Right ventricle myocardium superior (tissue), 1 donor: ENCODE measurements around the gene SHOC1. TPM values are rescaled to one million over a fixed set of nuclear protein-coding genes. Genes with fewer than 3 reads are reported as not detected.
A peak's percentile ranks its signal among the peaks of the same experiment; 100 is the strongest.

Source experiments
- ATAC-seq: fragments of 200-7000 bp; cut with Tn5 transposase; one replicate; pipeline ENCODE4 v1.9.1; 2020; ENCODE audit warnings: mild to moderate bottlenecking; ENCODE audit not compliant: poor library complexity
- DNase-seq: peaks from one replicate; pipeline ENCODE4 v3.0.0-alpha.2; 2020
- intact Hi-C: fragments of 100-400 bp; cut with DNase I; formaldehyde crosslinking; loops from one replicate; pipeline ENCODE4 v1.11.2; 2022
- long read RNA-seq: library from polyadenylated mRNA; unstranded; transcript quantifications from one replicate; pipeline ENCODE4 v2.0.0, GENCODE V29; 2021
- total RNA-seq: library from RNA; stranded (reverse); fragmentation: NEBNext Ultra II Directional; extraction: Animal tissue kit (Norgen Biotek cat#: 25700); gene quantifications from one replicate; pipeline ENCODE4 v1.2.1, GENCODE V29; 2021
- donor health status: DM: no; HTN: yes; CAD: no; lungs with severe emphysema.

Gene SHOC1
- not detected for total RNA-seq
- long read RNA-seq = 0 reads

GRCh38 chr9:111794835-111795556 is at the start of gene SHOC1:
Gene SHOC1 (minus strand): TSS chr9:111794937. CDS start chr9:111791418, 3,519 bp downstream.
- no peak for DNase-seq
- ATAC-seq = no peak
- intact Hi-C loops = no loop called here

DNA sequence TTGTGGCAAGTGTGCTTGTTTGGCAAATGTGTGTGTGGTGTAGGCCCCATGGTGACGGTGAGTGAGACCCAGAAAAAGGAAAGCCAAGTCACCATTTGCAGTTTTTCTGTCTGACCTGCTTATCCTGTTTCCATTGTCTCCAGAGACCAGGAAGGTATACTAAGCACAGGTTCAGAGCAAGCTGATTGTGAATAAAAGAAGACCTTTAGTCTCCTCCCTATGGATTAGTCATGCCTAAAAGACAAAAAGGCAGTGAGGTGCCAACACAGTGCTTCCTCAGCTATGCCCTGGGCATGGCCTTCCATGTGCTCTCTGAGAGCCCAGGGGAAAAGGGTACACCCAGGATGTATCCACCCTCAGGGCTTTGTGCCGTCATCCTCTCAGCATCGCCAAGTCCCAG is 49.2 kb upstream of the SHOC1 start:
- DNase-seq (no peak), ATAC-seq (no peak)
- intact Hi-C loops = no loop called here

DNA sequence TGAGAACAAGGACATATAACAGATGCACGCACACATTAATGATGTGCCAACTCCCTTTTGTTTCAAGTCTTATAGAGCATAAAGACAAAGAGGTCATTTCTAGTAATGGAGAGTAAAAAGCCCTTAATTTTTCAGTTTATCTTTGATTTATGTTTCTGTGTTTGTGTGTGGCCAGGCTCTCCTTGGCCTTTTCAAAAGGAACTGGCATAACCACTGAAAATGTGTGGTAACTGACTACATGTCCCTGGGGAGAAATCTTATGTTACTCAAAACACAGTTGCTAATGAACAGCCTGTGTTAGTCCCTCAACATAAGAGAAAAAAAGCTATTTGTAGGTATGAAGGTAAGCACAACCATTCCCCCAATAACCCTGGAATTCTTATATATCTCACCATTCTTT is 47.6 kb upstream of the SHOC1 start:
- no peak for DNase-seq
- intact Hi-C loops = no loop called here
- ATAC-seq = no peak

- intact Hi-C loops = no loop called here
- DNase-seq (no peak), ATAC-seq (no peak)
These were observed 45.7 kb upstream of the SHOC1 start for GRCh38 chr9:111840442-111840841.

DNA sequence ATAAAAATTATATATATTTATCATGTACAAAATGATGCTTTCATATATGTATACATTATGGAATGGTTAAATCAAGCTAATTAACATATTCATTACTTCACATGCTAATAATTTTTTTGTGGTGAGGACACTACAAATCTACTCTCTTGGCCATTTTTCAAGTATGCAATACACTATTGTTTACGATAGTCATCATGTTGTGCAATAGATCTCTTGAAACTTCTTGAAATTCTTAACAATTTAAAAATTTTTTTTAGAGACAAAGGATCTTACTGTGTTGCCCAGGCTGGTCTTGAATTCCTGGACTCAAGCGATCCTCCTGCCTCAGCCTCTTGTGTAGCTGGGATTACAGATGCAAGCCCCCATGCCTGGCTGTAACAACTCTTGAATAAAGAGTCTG is 45.2 kb upstream of the SHOC1 start:
- no peak for DNase-seq
- intact Hi-C loops = loop anchor here (10.0 kb wide), 1 partner anchor 55 kb away; the partner anchor contains the start of gene UGCG
- ATAC-seq = no peak

DNA sequence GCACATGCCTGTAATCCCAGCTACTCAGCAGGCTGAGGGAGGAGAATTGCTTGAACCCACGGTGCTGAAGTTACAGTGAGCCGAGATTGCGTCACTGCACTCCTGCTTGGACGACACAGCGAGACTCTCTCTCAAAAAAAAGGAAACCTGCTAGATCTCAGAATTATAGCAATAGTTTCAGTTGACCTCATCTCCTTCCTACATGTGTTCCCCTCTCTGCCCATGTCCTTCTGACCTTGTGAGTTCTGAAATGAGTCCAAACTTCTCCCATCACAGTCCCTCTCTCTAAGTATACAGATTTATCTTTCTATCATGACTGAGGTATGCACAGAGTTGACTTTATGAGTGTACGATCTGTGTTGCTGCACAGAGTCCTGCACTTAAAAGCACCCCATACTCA is 44.6 kb upstream of the SHOC1 start:
- intact Hi-C loops = loop anchor here (10.0 kb wide), 1 partner anchor 55 kb away; the partner anchor contains the start of gene UGCG
- peak; percentile 45 for DNase-seq
- no peak for ATAC-seq

GRCh38 chr9:111838439-111838838 is 43.7 kb upstream of the SHOC1 start:
- ATAC-seq = no peak
- no peak for DNase-seq
- intact Hi-C loops = loop anchor here (10.0 kb wide), 1 partner anchor 56 kb away; the partner anchor contains the start of gene UGCG

GRCh38 chr9:111836311-111836710 is 41.6 kb upstream of the SHOC1 start:
- intact Hi-C loops = loop anchor here (10.0 kb wide), 1 partner anchor 58 kb away; the partner anchor contains the start of gene UGCG

DNA sequence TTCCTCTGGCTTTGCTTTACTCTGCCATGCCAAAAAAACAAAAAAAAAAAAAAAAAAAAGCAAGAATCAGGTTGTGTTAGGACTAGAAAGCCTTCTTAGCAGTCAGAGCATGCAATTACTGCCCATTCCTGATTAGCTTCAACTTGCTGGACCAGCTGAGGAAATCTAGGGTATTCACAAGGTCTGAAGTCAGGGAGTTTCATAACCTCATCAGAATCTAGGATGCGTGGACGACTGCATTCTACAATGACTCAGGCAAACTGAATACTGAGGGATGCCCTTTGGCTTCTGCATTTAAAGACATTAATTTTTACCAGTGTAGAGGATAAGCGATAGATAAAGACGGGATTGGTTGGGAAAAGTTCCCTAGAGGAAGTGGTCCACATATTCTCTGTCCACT is 39.2 kb upstream of the SHOC1 start:
- intact Hi-C loops = loop anchor here (10.0 kb wide), 1 partner anchor 61 kb away; the partner anchor contains the start of gene UGCG
- ATAC-seq = no peak
- no peak for DNase-seq

More at GRCh38 chr9:111836311-111836710, 41.6 kb upstream of the SHOC1 start:
- ATAC-seq (no peak), DNase-seq (no peak)

DNA sequence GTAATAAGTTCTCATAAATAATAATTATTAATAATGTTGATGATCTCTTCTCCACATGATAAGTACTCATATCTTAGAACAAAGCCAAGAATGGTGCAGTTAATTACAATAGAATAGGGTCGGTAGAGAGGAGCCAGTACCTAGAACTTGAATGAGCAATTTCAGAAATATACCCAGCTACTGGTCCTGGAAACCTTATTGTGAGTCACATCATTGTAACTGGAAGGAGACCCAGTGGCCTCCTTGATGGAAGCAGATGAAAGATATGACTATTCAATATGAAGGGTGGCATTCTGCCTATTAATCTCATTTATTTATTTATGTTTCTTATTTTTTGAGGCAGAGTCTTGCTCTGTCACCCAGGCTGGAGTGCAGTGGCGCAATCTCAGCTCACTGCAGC is 37.7 kb upstream of the SHOC1 start:
- intact Hi-C loops = loop anchor here (10.0 kb wide), 1 partner anchor 62 kb away; the partner anchor contains the start of gene UGCG

GRCh38 chr9:111831371-111832108 is 36.8 kb upstream of the SHOC1 start:
- DNase-seq (no peak), ATAC-seq (no peak)
- intact Hi-C loops = loop anchor here (10.0 kb wide), 1 partner anchor 63 kb away; the partner anchor contains the start of gene UGCG

More for the DNA sequence above, 37.7 kb upstream of the SHOC1 start:
- ATAC-seq (no peak), DNase-seq (no peak)

DNA sequence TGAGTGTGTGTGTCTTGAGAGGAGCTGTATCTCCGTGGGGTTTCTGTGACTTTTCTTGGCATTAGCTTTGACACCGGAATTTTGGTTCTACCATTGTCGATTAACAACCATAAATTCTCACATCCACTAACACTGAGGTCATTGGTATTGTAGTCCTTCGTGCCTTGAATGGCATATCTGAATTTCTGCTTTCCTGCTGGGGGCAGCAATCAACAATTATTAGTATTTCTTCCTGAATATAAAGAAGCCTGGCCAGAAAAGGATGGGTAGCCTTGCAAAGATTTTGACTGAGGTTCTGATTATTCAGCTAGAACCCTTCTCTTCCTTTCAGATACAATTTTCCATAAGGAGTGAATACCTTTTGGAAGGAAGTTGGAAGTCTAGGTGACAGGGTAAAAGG is 33.5 kb upstream of the SHOC1 start:
- DNase-seq (no peak), ATAC-seq (no peak)
- intact Hi-C loops = loop anchor here (10.0 kb wide), 1 partner anchor 247 kb away; no protein-coding TSS in a partner anchor

- ATAC-seq (no peak), DNase-seq (no peak)
- intact Hi-C loops = loop anchor here (10.0 kb wide), 1 partner anchor 249 kb away; no protein-coding TSS in a partner anchor
These were observed 30.9 kb upstream of the SHOC1 start for GRCh38 chr9:111825468-111826145.

- intact Hi-C loops = loop anchor here (10.0 kb wide), 1 partner anchor 254 kb away; no protein-coding TSS in a partner anchor
- ATAC-seq = no peak
- no peak for DNase-seq
These were observed 26.3 kb upstream of the SHOC1 start for GRCh38 chr9:111821006-111821528.

GRCh38 chr9:111819360-111819759 is 24.6 kb upstream of the SHOC1 start:
- no peak for DNase-seq
- no peak for ATAC-seq
- intact Hi-C loops = no loop called here

GRCh38 chr9:111815285-111816070 is 20.7 kb upstream of the SHOC1 start:
- DNase-seq = no peak
- ATAC-seq = no peak
- intact Hi-C loops = no loop called here

- intact Hi-C loops = no loop called here
- DNase-seq (no peak), ATAC-seq (no peak)
These were observed 17.6 kb upstream of the SHOC1 start for GRCh38 chr9:111812337-111812736.

GRCh38 chr9:111810908-111811307 is 16.2 kb upstream of the SHOC1 start:
- intact Hi-C loops = no loop called here
- ATAC-seq (no peak), DNase-seq (no peak)
